Measurements from ENCODE around the gene UFSP2. TPM values are rescaled to one million over a fixed set of nuclear protein-coding genes. Genes with fewer than 3 reads are reported as not detected.

The UFSP2 gene
- 44.4 and 46.4 TPM in 2 replicates for total RNA-seq (2022)
- percentile 74 among the genes with signal in this experiment for Bru-seq, nascent RNA
- percentile 72 among the genes with signal in this experiment for BruChase-seq, experiment 1, labeled RNA remaining after a 6-hour chase
- percentile 72 among the genes with signal in this experiment for BruChase-seq, experiment 2, labeled RNA remaining after a 2-hour chase
- long read RNA-seq, transcript UFSP2-201 (12 exons, 1,630 nt): major isoform, 64 of 77 reads
- long read RNA-seq, partial matches to known transcripts: 5 of 77 reads
- long read RNA-seq, other reads (novel, unspliced or antisense): 8 of 77 reads

DNA sequence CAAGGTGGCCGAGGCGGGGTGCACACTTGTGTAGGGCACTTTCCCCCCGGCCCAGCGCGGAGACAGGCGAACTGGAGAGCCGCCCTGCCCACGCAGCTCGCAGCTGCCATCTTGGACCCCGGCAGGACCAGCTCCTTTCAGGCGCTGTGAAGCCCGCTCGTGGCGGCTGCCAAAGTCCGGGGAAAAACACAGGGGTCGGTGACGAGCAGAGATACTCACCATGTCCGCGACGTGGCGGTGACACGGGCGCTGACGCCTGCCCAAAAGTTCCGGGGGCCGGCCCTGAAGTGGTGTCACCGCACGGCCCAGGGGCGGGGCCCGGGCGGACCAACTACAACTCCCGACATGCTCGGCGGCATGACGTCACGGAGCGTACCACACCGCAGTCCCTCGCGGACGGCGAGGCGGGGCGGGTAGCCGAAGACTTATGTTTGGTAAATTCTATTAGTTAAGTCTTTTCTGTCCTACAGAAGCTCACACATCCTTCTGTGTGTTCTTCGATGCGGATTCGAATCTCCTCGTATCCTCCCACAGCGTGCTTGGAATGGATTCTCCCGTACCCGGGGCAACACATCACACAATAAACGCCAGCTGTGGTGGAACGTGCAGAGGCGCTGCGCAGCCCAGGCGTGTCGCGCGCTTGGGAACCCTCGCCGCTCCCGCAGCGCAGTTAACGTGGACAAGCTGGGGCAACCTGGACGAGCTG is at the start of gene UFSP2:
Gene UFSP2 (minus strand): TSS at position 318 of the 706 bp plus-strand sequence. CDS start 96 bp downstream, at position 222.
- H3K9me3 Mint-ChIP-seq (ENCODE audit: unreplicated experiment): no peaks in the 10 kb centered on the region
- intact Hi-C loops (cut with micrococcal nuclease): loop anchor here (1.0 kb wide), 1 partner anchor 172 kb away; no protein-coding TSS in a partner anchor
- H3K36me3 Mint-ChIP-seq (ENCODE audit: insufficient read depth, unreplicated experiment): peaks cover 16% of the 10 kb centered on the region
- no TSS peak for BruUV-seq (replicated peaks)
- H3K27ac Mint-ChIP-seq (ENCODE audit: low read depth, unreplicated experiment): peak within 1 kb of the TSS; percentile 100
- no peaks in the 10 kb centered on the region for H3K27me3 Mint-ChIP-seq (ENCODE audit: insufficient read depth, unreplicated experiment)
- TF ChIP-seq, protein P1, sequence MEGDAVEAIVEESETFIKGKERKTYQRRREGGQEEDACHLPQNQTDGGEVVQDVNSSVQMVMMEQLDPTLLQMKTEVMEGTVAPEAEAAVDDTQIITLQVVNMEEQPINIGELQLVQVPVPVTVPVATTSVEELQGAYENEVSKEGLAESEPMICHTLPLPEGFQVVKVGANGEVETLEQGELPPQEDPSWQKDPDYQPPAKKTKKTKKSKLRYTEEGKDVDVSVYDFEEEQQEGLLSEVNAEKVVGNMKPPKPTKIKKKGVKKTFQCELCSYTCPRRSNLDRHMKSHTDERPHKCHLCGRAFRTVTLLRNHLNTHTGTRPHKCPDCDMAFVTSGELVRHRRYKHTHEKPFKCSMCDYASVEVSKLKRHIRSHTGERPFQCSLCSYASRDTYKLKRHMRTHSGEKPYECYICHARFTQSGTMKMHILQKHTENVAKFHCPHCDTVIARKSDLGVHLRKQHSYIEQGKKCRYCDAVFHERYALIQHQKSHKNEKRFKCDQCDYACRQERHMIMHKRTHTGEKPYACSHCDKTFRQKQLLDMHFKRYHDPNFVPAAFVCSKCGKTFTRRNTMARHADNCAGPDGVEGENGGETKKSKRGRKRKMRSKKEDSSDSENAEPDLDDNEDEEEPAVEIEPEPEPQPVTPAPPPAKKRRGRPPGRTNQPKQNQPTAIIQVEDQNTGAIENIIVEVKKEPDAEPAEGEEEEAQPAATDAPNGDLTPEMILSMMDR (IDR thresholded peaks at IDR 0.05; ENCODE audit: unreplicated experiment): no peak
- ChIA-PET POLR2A (interaction anchor here (0.6 to 4.7 kb wide), 26 partner anchors 8 to 960 kb away, joined by 3 to 81 read pairs (median 4); partner anchors contain the start of genes ANKRD37, LRP2BP and SNX25), CTCF (interaction anchor here (0.6 to 3.9 kb wide), 10 partner anchors 11 to 1079 kb away, joined by 3 to 24 read pairs (median 3); no protein-coding TSS in a partner anchor)
- DNase-seq (ENCODE audit: unreplicated experiment): peak; percentile 89
- H3K4me1 Mint-ChIP-seq (ENCODE audit: insufficient read depth, unreplicated experiment): peaks cover 28% of the 10 kb centered on the region
- H3K4me3 Mint-ChIP-seq (ENCODE audit: unreplicated experiment): peak within 1 kb of the TSS; percentile 84

GRCh38 chr4:185473247-185473646 is 47.5 kb upstream of the UFSP2 start:
- no TSS peak for BruUV-seq (replicated peaks)
- intact Hi-C loops (cut with micrococcal nuclease): loop anchor here (5.0 to 10.0 kb wide), 2 partner anchors 268 to 564 kb away; partner anchors contain the start of genes CFAP97 and SNX25
- TF ChIP-seq, protein P1 (IDR thresholded peaks at IDR 0.05; ENCODE audit: unreplicated experiment): no peak
- Mint-ChIP-seq H3K4me1 (ENCODE audit: insufficient read depth, unreplicated experiment) (no peaks in the 10 kb centered on the region), H3K27ac (ENCODE audit: low read depth, unreplicated experiment) (no peak overlapping the region), H3K4me3 (ENCODE audit: unreplicated experiment) (no peak overlapping the region), H3K27me3 (ENCODE audit: insufficient read depth, unreplicated experiment) (peaks cover 26% of the 10 kb centered on the region), H3K36me3 (ENCODE audit: insufficient read depth, unreplicated experiment) (no peaks in the 10 kb centered on the region), H3K9me3 (ENCODE audit: unreplicated experiment) (no peaks in the 10 kb centered on the region)
- ChIA-PET POLR2A (interaction anchor here (1.0 to 1.5 kb wide), 2 partner anchors 9 to 118 kb away, joined by 3 to 4 read pairs; no protein-coding TSS in a partner anchor), CTCF (interaction anchor here (0.6 to 2.2 kb wide), 5 partner anchors 124 to 987 kb away, joined by 3 to 19 read pairs (median 3); no protein-coding TSS in a partner anchor)
- no peak for DNase-seq (ENCODE audit: unreplicated experiment)

- ChIA-PET POLR2A (interaction anchor here (0.6 to 1.2 kb wide), 4 partner anchors 47 to 125 kb away, joined by 3 to 5 read pairs (median 3); partner anchors contain the start of gene UFSP2), CTCF (interaction anchor here (0.6 to 2.2 kb wide), 12 partner anchors 10 to 565 kb away, joined by 3 to 19 read pairs (median 4); partner anchors contain the start of gene ANKRD37)
- TF ChIP-seq, protein P1 (IDR thresholded peaks at IDR 0.05; ENCODE audit: unreplicated experiment): no peak
- Mint-ChIP-seq H3K4me3 (ENCODE audit: unreplicated experiment) (peak overlapping the region; percentile 80), H3K9me3 (ENCODE audit: unreplicated experiment) (no peaks in the 10 kb centered on the region), H3K4me1 (ENCODE audit: insufficient read depth, unreplicated experiment) (no peaks in the 10 kb centered on the region), H3K36me3 (ENCODE audit: insufficient read depth, unreplicated experiment) (no peaks in the 10 kb centered on the region), H3K27me3 (ENCODE audit: insufficient read depth, unreplicated experiment) (peaks cover 37% of the 10 kb centered on the region), H3K27ac (ENCODE audit: low read depth, unreplicated experiment) (no peak overlapping the region)
- DNase-seq (ENCODE audit: unreplicated experiment): no peak
- no TSS peak for BruUV-seq (replicated peaks)
- intact Hi-C loops (cut with micrococcal nuclease): loop anchor here (5.0 to 10.0 kb wide), 2 partner anchors 267 to 565 kb away; partner anchors contain the start of genes CFAP97 and SNX25
These were observed 46.4 kb upstream of the UFSP2 start for GRCh38 chr4:185472103-185472542.

Measured in MCF 10A (cell line).